Calu3 (cell line): Measurements from ENCODE around the gene PAQR9. TPM values are rescaled to one million over a fixed set of nuclear protein-coding genes. Genes with fewer than 3 reads are reported as not detected.

Experiments used
- BruUV-seq: library from RNA; stranded (reverse); fragments of 400-500 nt; replicated peaks from 2 replicates; lab custom pipeline; 2021; lab: Mats Ljungman, UMichigan
- CTCF ChIA-PET: fragments of 300-600 bp; sonication (Branson Sonifier 250); formaldehyde crosslinking; loops from one replicate; lab custom pipeline; 2022; ENCODE audit warnings: antibody characterized with exemption; lab: Charles Lee
- DNase-seq: peaks from one replicate; pipeline ENCODE4 v3.0.0; 2022
- H3K27ac Mint-ChIP-seq: one replicate; pipeline ENCODE4 v1.8.0; 2022; ENCODE audit warnings: mixed read lengths; ENCODE audit not compliant: unreplicated experiment
- H3K27me3 Mint-ChIP-seq: one replicate; pipeline ENCODE4 v1.8.0; 2022; ENCODE audit warnings: mixed read lengths; ENCODE audit not compliant: unreplicated experiment
- H3K36me3 Mint-ChIP-seq: one replicate; pipeline ENCODE4 v1.8.0; 2022; ENCODE audit warnings: mild to moderate bottlenecking, moderate library complexity, mixed read lengths; ENCODE audit not compliant: insufficient read depth, unreplicated experiment
- H3K4me1 Mint-ChIP-seq: one replicate; pipeline ENCODE4 v1.8.0; 2022; ENCODE audit warnings: mild to moderate bottlenecking, low read depth, mixed read lengths; ENCODE audit not compliant: unreplicated experiment
- H3K4me3 Mint-ChIP-seq: one replicate; pipeline ENCODE4 v1.8.0; 2022; ENCODE audit warnings: mild to moderate bottlenecking, low read depth, moderate library complexity, mixed read lengths; ENCODE audit not compliant: unreplicated experiment
- H3K9me3 Mint-ChIP-seq: one replicate; pipeline ENCODE4 v1.8.0; 2022; ENCODE audit warnings: low read depth, mixed read lengths; ENCODE audit not compliant: unreplicated experiment
- intact Hi-C: fragments of 100-400 bp; cut with micrococcal nuclease; formaldehyde crosslinking; loops from one replicate; pipeline ENCODE4 v1.10.0; 2022; ENCODE audit not compliant: unreplicated experiment
- total RNA-seq: library from RNA; stranded (reverse); gene quantifications from 2 replicates; pipeline ENCODE4 v1.2.3, GENCODE V29; 2022
- TF ChIP-seq, protein P1 (sequence below): fragments of 200-600 bp; IDR thresholded peaks from one replicate; pipeline ENCODE4 v1.8.0; 2022; ENCODE audit warnings: antibody characterized with exemption; ENCODE audit not compliant: unreplicated experiment

The PAQR9 gene
- total RNA-seq, 1 experiment from 2014 or later = 2.0 TPM

DNA sequence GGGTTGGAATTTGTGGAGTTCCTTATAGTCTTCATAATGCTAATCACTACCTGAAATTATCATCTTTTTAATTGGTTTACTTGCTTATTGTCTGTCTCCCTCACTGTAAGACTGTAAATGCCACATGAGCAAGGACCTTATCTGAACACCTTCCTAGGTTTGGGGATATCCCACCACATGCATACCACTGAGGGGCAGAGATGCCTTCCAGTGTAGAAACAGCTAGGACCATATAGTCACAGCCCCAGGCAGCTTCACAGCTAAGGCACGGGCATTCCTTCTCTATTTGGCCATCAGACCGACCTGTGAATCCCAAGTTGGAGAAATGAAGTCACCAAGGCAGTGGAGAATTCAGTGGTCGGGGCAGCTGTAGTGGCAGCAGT lies 28.6 kb downstream of the PAQR9 start:
- Mint-ChIP-seq H3K4me1 (no peaks in the 10 kb centered on the region), H3K27ac (no peak overlapping the region), H3K27me3 (no peaks in the 10 kb centered on the region), H3K4me3 (no peak overlapping the region), H3K9me3 (no peaks in the 10 kb centered on the region), H3K36me3 (no peaks in the 10 kb centered on the region)
- CTCF ChIA-PET = interaction anchor here (0.9 kb wide), 1 partner anchor 106 kb away, joined by 3 read pairs; no protein-coding TSS in a partner anchor
- intact Hi-C loops = no loop called here
- DNase-seq = no peak
- BruUV-seq = no TSS peak
- TF ChIP-seq, protein P1, sequence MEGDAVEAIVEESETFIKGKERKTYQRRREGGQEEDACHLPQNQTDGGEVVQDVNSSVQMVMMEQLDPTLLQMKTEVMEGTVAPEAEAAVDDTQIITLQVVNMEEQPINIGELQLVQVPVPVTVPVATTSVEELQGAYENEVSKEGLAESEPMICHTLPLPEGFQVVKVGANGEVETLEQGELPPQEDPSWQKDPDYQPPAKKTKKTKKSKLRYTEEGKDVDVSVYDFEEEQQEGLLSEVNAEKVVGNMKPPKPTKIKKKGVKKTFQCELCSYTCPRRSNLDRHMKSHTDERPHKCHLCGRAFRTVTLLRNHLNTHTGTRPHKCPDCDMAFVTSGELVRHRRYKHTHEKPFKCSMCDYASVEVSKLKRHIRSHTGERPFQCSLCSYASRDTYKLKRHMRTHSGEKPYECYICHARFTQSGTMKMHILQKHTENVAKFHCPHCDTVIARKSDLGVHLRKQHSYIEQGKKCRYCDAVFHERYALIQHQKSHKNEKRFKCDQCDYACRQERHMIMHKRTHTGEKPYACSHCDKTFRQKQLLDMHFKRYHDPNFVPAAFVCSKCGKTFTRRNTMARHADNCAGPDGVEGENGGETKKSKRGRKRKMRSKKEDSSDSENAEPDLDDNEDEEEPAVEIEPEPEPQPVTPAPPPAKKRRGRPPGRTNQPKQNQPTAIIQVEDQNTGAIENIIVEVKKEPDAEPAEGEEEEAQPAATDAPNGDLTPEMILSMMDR = no peak

DNA sequence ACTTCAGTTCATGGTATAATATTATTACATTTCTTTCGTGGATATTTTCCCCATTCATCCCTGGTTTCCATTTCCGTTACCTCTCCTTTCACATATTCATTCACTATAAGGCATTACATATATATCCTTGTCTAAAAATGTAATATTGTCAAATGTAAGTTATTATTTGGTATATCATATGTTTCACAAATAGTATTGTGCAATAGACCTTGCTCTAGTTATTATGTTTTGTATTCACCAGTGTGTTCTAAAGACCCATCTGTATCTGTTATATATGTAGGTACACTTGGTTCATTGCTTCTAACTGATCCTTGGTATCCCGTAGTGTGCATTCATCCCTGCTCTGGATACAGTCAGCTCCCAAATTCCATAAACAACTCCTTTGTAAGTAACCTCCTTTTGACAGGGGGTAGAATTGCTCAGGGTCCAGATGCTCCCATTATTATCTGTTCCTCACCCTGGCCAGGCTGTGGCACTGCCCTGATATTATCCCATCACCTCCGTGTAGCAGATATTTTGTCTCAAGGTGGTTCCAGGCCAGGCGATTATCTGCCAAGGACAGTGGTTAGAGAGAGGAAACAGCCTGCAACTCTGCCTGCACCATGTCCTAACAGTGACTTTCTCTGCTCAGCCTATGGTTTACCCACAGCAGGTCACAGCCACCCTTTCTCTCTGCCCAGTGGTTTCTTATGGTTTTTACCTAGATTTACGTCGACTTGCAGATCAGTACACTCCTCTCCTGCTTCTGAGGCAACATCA lies 29.2 kb downstream of the PAQR9 start:
- TF ChIP-seq, protein P1 = no peak
- CTCF ChIA-PET = interaction anchor here (1.7 kb wide), 1 partner anchor 43 kb away, joined by 3 read pairs; no protein-coding TSS in a partner anchor
- Mint-ChIP-seq H3K36me3 (no peaks in the 10 kb centered on the region), H3K4me3 (no peak overlapping the region), H3K9me3 (no peaks in the 10 kb centered on the region), H3K27me3 (no peaks in the 10 kb centered on the region), H3K27ac (no peak overlapping the region), H3K4me1 (no peaks in the 10 kb centered on the region)
- DNase-seq = no peak
- intact Hi-C loops = no loop called here
- no TSS peak for BruUV-seq

DNA sequence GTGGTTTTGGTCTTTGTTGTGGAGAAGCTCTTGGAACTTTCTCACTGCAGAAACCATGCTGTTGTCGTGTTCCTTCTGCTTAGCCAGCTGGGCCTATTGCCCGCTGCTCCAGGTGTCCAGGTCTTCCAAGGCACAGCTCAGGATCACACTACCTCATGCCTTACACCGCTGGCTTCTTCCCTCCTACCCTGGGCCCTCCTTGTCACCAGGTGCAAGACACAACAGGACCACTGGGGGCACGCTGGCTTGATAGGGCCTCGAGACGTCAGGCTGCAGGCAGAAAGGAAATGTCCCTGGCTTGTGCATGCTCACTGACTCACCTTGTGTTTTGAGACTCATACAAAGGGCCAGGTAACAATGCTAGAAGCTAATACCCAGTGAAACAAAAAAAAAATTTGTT lies 32.3 kb downstream of the PAQR9 start:
- TF ChIP-seq, protein P1 = peak; percentile 37
- Mint-ChIP-seq H3K27me3 (no peaks in the 10 kb centered on the region), H3K9me3 (no peaks in the 10 kb centered on the region), H3K27ac (no peak overlapping the region), H3K36me3 (no peaks in the 10 kb centered on the region), H3K4me3 (no peak overlapping the region), H3K4me1 (no peaks in the 10 kb centered on the region)
- CTCF ChIA-PET = interaction anchor here (0.6 to 3.2 kb wide), 8 partner anchors 9 to 914 kb away, joined by 3 to 19 read pairs (median 4); no protein-coding TSS in a partner anchor
- DNase-seq = peak; percentile 63
- intact Hi-C loops = no loop called here
- BruUV-seq = no TSS peak

DNA sequence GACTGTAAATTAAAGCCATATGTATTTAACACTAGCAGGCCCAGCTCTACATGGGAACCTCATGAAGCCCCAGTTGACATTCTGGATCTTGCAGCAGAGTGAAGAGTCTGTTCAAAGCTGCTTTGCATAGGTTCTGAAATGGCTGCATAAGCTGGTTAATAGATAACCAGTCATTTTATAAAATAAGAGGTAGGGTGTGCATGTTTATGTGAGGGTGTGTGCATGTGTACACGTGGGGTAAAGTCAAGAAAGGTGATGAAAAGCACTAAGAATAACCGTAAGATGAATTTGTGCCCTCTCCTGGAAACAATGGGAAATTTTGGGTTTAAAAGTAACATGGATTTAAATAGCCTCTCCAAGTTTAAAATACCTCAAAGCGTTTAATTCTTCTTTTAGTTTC lies 33.0 kb downstream of the PAQR9 start:
- CTCF ChIA-PET = interaction anchor here (0.7 to 3.2 kb wide), 7 partner anchors 10 to 102 kb away, joined by 3 to 19 read pairs (median 4); no protein-coding TSS in a partner anchor
- no peaks in the 10 kb centered on the region for H3K4me1 Mint-ChIP-seq
- no TSS peak for BruUV-seq
- no peaks in the 10 kb centered on the region for H3K9me3 Mint-ChIP-seq
- no peak overlapping the region for H3K4me3 Mint-ChIP-seq
- DNase-seq = no peak
- no peaks in the 10 kb centered on the region for H3K36me3 Mint-ChIP-seq
- intact Hi-C loops = loop anchor here (1.0 kb wide), 1 partner anchor 102 kb away; no protein-coding TSS in a partner anchor
- H3K27ac Mint-ChIP-seq = no peak overlapping the region
- H3K27me3 Mint-ChIP-seq = no peaks in the 10 kb centered on the region
- TF ChIP-seq, protein P1 = peak; percentile 10
